Measurements from ENCODE around the gene VWA7.
A peak's percentile ranks its signal among the peaks of the same experiment; 100 is the strongest.

VWA7 gene

DNA sequence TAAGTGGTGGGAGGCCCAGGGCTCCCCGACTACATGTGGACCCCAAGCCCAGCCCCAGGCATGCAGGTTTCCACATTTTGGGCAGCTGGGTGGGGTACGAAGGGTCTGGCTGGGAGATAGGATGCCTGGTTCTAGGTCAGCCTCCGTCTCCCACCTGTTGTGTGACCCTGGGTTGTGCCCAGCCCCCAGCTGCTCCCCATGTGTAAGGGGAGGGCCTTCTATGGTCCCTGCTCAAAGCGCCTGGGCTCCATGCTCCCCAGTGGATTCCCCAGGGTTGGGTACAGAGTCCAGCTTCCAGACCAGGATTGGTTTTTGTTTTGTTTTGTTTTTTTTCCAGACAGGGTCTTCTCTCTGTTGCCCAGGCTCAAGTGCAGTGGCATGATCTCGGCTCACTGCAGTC is 1.1 kb upstream of the VWA7 start:
- no peak for DNase-seq

DNA sequence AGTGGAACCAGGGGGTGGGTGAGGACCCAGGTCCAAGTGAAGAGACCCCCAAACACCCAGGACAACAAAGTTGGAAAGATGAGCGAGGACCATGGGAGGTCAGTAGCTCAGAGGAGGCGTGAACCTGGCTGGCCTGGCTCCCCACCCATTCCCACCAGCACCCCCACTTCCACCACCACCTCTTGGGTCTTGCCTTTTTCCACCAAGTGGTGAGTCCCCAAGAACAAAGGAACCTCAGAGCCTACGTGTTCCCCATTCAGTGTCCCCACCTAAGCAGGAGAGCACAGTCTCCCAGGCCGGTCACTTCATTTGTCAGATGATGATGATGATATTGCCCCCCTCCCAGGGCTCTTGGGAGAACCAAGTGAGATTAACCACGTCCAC is 531 bp upstream of the VWA7 start:
- no peak for DNase-seq

DNA sequence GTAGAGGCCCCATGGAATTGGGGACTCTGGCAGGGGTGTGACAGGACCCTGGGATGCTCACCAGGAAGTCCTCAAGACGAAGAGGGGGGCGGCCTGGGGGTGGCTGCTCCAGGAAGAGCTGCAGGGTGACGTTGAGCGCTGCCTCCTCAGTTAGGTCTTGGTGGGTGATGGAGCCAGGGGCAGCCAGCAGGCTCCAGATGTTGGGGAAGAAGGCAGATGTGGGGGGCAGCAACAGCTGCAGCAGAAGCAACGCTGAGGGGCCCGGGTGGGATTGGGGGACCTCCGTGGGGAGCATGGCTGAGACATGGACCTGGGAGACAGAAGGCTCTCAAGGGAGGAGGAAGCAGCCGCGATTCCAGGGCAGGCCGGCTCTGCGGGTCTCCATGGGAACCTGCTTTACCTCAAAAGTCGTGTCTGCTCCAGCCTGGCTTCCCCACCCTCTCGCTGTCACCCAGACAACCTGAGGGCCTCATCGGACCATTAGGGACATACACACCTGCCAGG is 591 bp downstream of the VWA7 start:
- no peak for DNase-seq

DNA sequence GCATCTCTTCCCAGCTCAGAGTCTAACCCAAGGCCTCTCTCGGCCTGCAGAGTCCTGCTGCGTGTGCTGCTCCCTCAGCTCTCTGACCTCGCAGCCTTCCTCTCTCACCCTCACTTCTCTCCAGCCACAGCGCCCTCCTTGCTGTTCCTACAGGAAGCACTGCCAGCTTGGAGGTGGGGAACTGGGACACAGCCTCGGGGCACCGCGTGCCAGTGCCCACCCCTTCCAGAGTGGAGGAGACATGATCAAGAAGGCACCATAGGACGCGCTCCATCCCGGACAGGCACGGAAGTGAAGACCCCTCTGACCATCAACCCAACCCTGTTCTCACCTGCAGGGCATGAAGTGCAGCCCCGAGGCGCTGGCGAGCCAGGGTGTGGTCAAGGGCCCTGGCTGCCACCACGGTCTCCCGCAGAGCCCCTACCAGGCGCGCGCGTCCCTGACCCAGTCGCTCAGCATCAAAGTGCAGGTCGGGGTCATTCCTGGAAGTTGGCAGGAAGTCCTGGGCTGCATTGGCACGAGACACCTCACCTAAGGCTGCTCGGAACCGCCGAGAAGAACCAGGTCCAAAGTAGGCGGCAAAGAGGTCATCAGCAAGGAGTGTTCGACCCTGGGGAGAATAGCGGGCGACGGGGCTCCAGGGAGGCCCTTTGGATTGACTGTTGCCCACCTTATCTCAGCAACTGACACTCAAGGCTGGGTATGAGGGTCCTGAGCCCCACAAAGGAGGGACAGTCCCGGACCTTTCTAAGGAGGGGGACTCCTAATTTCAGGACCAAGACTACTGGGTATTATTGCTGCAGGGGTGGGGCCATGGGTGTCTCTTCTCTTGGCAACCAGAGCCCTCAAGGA is 1.3 kb downstream of the VWA7 start:
- no peak for DNase-seq

DNA sequence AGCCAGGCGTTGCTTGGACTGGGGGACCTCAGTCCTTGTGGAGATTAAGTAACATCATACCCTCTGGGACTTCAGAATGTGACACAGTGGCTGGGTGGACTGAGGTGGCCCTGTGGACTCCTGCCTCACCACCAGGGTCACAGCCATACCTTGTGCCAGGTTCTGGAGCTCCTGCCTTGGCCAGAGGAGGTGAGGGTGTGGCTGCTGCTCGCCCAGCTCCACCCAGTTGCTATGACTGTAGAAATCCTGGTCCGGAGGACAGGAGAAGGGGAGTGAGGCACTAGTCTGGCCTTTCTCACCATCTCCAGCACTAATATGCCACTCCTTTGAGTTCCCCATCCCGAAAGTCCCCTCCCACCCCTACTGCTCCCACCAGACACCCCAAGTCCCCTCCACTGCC is 1.9 kb downstream of the VWA7 start:
- no peak for DNase-seq

DNA sequence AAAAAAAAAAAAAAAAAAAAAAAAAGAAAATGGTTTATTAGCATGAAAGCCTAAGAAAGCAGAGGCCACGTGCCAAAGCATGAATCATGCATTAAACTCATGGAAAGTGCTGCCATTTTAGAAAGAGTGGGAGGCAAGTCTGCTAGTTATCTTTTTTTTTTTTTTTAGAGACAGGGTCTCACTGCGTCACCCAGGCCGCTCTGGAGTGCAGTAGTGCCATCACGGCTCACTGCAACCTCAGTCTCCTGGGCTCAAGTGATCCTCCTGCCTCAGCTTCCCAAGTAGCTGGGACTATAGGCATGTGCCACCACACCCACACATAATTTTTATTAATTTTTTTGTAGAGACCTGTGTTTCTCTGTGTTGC is 5.2 kb downstream of the VWA7 start:
- no peak for DNase-seq

DNA sequence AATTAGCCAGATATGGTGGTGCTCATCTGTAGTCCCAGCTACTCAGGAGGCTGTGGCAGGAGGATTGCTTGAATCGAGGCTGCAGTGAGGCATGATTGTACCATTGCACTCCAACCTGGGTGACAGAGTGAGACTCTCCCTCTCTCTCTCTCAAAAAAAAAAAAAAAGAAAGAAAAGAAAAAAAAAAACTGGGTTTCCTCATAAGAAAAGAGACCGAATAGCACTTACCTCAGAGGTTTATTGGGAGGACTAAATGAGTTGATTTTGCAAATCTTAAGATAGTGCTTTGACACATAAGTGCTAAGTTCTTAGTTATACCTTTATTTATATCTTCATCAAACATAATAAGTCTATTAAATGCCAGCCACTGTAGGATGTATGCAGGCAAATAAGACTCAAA is 6.3 kb downstream of the VWA7 start:
- no peak for DNase-seq

DNA sequence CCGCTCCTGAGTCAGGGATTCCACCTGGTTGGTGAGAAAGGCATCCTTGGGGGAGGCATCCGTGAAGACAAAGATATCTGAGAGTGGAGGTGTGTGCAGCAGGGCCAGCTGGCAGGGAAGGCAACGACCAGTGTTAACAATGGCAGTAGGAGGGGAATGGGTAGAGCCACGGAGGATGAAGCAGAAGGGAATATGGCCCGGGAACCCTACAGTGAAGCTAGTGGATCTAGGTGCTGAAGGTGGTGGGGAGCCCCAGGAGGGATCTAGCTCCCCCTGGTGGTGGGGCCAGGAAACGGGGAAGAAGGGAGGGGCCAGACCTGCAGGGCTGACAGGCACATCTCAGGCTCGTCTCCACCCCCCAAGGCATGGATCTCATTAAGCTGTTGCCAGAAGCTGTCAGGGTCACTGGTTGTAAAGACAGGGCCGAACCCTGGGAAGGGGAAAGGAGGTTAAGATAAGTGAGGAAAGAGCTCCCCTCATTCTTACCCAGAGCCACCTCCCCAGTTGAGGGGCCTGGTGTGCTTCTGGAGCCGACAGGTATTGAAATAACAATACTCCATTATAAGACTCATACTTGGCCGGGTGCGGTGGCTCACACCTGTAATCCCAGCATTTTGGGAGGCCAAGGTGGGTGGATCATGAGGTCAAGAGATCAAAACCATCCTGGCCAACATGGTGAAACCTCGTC is 7.3 kb downstream of the VWA7 start:
- DNase-seq: peak; percentile 90

DNA sequence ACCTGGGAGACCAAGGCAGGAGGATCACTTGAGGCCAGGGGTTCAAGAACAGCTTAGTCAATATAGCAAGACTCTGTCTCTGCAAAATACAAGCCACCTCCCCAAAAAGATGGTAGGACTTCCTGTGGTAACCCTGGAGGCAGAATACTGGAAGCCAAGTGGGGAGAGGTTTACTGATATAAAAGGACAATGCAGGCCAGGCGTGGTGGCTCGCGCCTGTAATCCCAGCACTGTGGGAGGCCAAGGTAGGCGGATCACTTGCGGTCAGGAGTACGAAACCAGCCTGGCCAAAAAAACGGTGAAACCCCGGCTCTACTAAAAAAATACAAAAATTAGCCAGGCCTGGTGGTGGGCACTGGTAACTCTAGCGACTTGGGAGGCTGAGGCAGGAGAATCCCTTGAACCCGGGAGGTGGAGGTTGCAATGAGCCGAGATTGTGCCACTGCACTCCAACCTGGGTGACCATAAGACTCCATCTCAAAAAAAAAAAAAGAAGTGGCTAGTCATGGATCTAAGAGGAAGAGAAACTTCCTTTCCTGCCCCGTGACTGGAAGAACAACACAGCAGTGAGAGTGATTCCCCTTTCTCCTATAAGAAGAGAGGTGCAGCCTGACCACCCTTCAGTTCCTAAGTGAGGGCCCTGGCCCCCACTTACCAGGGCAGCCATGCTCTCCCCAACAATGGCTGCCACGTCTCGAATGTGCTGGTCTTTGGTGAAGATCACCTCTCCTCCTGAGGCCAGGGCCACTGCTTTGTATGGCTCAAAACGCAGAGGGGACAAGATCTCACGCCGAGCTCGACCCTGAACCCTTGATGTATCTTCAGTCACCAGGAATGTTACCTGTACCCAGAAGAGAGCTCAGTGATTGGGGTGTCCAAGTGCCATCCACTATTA is 8.5 kb downstream of the VWA7 start:
- DNase-seq: no peak

DNA sequence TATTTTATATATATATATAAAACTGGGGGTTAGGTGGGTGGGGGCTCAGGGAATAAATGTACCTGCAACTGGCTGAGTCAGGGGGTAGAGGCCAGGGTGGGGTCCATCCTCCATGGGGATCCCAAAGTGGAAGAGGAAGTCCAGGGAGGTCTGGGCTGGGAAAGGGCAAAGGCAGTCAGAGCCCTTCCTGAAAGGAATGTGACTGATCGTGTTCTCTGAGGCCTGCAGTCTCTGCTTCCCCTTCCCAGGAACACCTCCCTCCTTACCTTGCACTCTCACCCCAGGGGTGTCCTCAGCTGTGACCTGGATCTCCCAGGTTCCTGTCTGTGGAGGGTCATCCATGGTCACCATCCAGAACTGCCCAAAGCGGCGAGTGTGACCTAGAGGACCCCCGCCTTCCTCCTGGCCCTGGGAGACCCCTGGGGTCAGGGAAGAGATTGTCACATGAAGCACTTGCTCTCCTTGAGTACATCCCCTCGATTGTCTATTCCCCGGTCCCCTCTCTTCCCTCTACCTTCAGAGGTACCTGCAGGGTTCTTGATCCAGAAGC is 10.0 kb downstream of the VWA7 start:
- no peak for DNase-seq

DNA sequence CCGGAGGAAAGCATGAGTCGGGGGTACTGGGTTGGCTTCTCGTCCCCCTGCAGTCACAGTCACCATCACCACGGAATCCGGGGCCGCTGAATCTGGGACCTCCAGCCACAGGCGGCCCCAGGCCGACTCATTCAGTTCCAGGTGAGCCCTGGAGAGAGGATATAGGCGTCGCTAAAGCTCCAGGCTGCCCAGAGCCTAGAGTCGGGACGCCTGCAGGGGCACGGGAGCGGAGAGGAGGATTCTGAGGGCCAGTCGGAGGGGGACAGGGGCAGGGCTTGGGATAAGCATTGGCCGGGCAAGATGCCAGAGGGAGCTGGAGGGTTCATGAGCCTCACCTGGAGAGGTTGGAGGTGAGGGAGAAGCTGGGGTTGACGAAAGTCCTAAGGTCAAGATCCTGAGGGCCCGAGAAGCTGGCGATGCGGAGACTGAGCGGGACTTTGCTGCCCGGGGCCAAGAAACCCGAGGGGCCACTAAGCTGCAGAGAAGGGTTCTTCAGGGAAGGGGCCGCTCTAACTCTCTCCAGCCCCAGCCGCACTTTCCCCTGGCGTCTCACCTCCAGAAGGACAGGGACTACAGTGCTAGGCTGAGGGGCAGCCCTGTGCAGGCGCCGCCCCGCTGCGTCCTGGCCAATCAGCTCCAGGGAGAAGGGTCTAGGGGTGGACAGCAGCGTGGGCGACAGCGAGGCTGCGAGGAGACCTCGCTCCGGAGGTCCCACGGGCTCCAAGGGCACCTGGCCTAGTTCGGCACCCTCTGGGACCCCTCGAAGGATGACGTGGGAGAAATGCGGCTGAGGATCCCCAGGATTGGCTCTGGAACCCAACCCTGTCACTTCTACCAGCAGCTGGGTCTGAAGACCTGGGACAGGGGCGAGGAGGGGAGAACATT is 11.0 kb downstream of the VWA7 start:
- DNase-seq: no peak

DNA sequence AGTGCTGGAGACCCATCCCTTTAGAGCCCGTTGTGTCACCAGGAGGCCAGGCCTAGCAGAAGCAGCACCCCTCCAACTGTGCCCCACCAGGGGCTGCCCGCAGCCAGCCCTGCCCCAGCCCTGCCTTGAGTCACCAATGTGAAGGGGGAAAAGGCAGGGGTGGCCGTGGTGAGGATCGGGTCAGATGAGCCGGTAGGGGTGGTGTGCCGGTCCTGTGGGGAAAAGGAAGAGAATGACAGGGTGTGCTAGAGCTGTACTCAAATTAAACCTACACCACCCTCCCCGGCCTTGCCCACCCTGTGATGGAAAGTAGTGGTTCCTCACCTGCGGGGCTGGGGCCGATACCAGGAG is 11.6 kb downstream of the VWA7 start:
- no peak for DNase-seq

DNA sequence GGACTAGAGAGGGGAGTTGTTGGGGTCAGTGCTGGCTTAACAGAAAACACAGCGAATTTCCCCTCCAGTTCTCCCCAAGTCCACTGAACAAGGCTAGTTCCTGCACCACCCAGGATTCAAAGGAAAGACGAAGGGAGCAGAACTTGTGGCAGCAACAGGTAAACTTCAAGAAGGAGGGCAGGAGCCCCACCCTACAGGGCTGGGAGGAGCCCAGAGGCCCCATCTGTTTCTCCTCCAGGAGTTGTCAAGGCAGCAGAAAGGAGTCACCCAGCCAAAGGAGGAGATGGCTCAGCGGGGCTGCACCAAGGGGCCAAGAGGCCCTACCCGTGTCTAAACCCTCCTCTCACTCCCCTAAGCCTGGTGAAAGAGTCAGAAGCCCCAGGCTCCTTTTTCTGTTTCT is 12.9 kb downstream of the VWA7 start:
- no peak for DNase-seq

DNA sequence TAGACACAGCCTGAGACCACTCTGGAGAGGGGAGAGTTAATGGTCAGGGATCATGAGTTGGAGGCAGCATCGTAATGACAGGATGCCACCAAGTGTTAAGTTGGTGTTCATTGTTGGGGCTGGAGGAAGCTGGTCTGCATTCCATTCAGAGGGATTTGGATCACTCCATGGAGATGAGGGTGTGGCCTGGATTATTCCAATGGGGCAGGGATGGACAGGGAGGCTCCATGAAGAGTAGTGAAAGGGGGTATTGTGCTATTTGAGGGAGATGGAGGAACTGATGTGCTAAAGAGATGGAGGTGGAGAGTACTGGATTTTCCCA is 13.5 kb downstream of the VWA7 start:
- no peak for DNase-seq

DNA sequence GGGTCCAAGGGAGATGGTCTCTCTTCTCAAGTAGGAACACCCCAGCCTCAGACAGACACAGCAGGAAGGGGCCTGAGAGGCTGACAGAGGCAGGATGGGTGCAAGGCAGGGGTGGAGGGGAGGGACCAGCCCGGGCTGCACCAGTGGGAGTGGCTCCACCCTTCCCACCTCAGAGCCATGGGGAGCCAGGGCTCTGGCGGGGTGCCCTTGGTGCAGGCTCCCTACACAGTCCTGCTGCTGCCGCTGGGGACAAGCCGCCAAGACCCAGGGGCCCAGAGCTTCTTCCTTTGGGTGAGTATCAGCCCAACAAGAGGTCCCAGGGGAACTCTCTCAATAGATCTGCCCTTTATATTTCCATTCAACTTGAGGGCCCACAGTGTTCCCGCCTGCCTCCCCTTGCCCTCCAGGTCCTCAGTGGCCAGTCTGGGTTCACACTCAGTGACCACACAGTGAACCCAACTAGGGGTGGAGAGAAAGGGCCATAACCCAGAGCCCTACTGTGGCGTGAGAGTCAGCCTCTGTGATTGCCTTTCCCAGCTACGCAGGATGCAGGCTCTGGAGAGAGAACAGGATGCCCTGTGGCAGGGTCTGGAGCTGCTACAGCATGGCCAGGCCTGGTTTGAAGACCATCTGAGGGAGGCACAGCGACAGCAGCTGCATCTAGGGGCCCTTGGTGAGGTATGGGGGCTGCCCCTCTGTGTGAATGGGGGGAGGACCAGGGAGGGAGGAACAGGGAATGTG is 14.1 kb downstream of the VWA7 start:
- no peak for DNase-seq

DNA sequence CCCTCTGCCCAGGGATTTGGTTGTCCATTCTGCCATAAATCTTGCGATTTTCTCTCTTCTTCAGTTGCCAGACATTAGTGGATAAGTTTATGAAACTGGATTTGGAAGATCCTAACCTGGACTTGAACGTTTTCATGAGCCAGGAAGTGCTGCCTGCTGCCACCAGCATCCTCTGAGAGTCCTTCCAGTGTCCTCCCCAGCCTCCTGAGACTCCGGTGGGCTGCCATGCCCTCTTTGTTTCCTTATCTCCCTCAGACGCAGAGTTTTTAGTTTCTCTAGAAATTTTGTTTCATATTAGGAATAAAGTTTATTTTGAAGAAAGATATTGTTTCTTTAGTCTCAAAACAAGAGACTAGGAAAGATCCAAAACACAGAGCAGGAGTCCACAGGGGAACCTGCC is 14.8 kb downstream of the VWA7 start, which contains the start of gene SAPCD1:
Gene SAPCD1 (plus strand): TSS at position 301 of the 400 bp plus-strand sequence. CDS start 399 bp downstream, outside the sequence.
- DNase-seq: no peak

DNA sequence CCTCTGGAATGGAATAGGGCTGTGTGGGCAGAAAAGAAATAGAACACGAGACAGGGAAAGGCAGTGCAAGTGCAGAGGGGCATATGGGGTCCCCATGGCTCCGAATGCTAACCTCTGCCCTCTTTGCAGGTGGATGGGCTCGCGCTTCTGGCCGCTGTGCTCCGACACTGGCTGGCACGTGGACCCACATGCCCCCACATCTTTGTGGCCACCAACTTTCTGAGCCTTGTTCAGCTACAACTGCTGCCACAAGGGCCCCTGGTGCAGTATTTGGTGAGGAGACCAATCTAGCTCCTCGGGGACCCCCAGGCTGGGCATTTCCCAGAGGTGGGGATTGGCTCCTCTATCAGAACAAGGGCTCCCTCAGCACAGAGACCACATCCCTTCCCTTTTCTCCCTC is 15.8 kb downstream of the VWA7 start:
- no peak for DNase-seq

DNA sequence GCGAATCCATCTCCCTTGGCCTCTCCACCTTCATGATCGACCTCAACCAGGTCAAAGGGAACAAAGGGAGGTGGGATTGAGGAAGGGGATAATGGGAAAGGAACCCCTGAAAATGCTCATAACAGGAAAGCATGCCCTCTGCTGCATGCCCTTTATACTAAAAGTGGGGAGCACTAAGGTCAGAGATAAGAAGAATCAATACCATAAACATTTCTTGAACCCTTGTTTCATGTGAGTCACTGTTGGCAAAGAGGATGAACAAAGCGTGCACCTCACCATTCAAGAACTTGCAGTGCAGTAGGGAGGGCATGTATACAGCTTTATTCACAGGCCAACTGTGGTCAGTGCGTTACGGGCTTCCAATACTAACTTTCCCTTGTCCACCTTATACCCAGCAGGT is 16.3 kb downstream of the VWA7 start:
- no peak for DNase-seq

DNA sequence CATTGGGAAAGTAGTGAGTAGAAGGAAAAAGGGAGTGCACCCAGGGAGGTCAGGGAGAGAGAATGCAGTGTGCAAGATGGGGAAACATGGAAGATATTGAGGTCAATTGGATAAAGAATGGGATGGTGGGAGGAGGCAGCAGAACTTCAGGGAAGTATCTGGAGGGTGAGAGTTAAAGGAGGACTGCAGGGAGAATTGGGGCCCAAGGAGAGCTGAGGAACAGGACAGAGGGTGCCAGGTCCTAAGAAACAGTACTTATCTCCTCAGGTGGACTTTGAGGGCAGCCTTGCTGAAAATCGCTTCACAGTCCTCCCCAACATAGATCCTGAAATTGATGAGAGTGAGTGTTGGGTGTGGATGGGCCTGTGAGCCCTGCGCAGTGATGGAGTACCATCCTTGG is 18.8 kb downstream of the VWA7 start:
- no peak for DNase-seq

DNA sequence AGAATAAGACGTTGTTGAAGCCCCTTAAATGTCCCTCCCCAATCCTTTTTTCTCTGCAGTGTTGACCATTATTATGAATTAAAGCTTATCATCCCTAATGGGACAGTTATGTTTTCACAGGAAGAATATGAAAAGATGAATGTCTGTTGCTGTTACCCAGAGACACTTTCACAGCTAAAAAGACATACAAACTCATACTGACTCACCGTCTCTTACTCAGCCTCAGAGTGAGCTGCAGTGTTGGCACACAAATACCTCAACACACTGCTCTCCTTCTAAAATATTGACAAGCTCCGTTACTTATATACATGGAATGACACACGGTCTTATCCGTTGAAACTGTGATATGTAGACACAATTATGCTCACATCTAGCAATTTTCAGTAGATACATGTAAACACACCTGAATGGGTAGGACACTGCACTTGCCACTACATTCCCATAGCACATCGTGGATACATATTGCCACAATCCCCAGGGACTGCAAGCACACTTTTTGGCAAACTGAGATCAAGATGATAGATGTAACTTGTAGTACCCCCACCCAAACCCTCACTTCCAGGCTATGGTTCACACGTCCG is 24.3 kb downstream of the VWA7 start:
- no peak for DNase-seq

DNA sequence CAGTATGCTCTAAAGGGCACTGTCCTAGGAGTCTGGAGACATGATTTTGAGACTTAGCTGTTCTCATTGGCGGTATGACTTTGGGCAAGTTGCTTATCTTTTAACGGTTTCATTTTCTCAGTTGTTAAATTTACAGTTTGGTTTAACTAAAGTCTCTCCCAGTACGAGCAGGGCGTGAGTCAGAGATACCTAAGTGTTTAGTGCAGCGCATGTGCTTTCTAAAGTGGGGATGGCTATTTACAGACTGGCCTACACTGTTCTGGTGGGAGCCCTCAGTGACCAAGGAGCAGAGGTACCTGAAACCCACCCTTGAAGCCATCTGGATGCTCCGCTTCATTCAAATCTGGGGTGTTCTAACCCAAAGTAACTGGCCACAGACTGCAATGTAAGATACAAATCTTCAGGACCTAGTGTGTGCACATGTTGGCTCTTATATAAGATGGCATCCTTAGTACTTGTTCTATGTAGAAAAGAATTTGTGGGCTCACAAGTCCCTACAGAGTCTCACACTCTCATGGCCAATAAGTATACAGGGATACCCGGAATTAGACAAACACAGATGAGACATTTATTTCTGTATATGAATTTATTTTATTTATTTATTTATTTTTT is 26.6 kb downstream of the VWA7 start:
- DNase-seq: no peak
